ENCODE results near the gene ALDH16A1. TPM values are rescaled to one million over a fixed set of nuclear protein-coding genes. Genes with fewer than 3 reads are reported as not detected.

Gene ALDH16A1
- total and polyA plus RNA-seq, 9 donors = 0.93 to 24.2 (median 20.2) TPM

- no peak overlapping the region for H3K4me3 ChIP-seq
- no peaks in the 10 kb centered on the region for H3K27me3 ChIP-seq
- TF ChIP-seq POLR2A (IDR thresholded peaks at IDR 0.05) = no peak
- TF ChIP-seq EP300 (IDR thresholded peaks at IDR 0.05) = no peak
- no peak for TF ChIP-seq CTCF (IDR thresholded peaks at IDR 0.05)
- no peaks in the 10 kb centered on the region for H3K4me1 ChIP-seq (ENCODE audit: insufficient read depth)
- H3K27ac ChIP-seq = no peak overlapping the region
- H3K9me3 ChIP-seq = no peaks in the 10 kb centered on the region
- 90 to 95% (median 90%) methylated on average over 14 of the region's 14 CpGs for WGBS, 3 donors
- intact Hi-C loops (cut with DNase I) = loop anchor here in 2 of 4 donors (10.0 kb wide), 2 partner anchors 195 to 205 kb away; partner anchors contain the start of genes ADM5 (in 1 of the 2) and PRMT1 (in 1 of the 2)
- H3K36me3 ChIP-seq = no peaks in the 10 kb centered on the region
- DNase-seq = no peak
Observed at GRCh38 chr19:49479975-49480628, 27.1 kb downstream of the ALDH16A1 start.

GRCh38 chr19:49481020-49481683 is 28.1 kb downstream of the ALDH16A1 start:
- Histone ChIP-seq H3K4me3 (no peak overlapping the region), H3K27me3 (no peaks in the 10 kb centered on the region), H3K27ac (no peak overlapping the region), H3K36me3 (no peaks in the 10 kb centered on the region), H3K4me1 (ENCODE audit: insufficient read depth) (no peaks in the 10 kb centered on the region), H3K9me3 (no peaks in the 10 kb centered on the region)
- no peak for DNase-seq
- intact Hi-C loops (cut with DNase I) = loop anchor here in 1 of 4 donors (10.0 kb wide), 1 partner anchor 194 kb away; the partner anchor contains the start of gene PRMT1
- TF ChIP-seq CTCF (IDR thresholded peaks at IDR 0.05) (no peak), EP300 (IDR thresholded peaks at IDR 0.05) (no peak), POLR2A (IDR thresholded peaks at IDR 0.05) (no peak)
- WGBS, 3 donors = 85 to 87% (median 87%) methylated on average over 7 of the region's 7 CpGs

GRCh38 chr19:49486232-49486631 is 33.2 kb downstream of the ALDH16A1 start:
- intact Hi-C loops (cut with DNase I) = loop anchor here in 1 of 4 donors (10.0 kb wide), 1 partner anchor 189 kb away; the partner anchor contains the start of gene PRMT1
- H3K36me3 ChIP-seq = no peaks in the 10 kb centered on the region

More at GRCh38 chr19:49486232-49486631, 33.2 kb downstream of the ALDH16A1 start:
- no peaks in the 10 kb centered on the region for H3K9me3 ChIP-seq
- no peak for TF ChIP-seq CTCF (IDR thresholded peaks at IDR 0.05)
- no peak for TF ChIP-seq POLR2A (IDR thresholded peaks at IDR 0.05)
- no peak for TF ChIP-seq EP300 (IDR thresholded peaks at IDR 0.05)
- no peaks in the 10 kb centered on the region for H3K27me3 ChIP-seq
- 84 to 87% (median 85%) methylated on average over 7 of the region's 7 CpGs for WGBS, 3 donors
- H3K4me3 ChIP-seq = no peak overlapping the region
- H3K4me1 ChIP-seq (ENCODE audit: insufficient read depth) = peaks cover 9% of the 10 kb centered on the region
- DNase-seq = no peak
- H3K27ac ChIP-seq = no peak overlapping the region
